Inflammatory macrophage treated with lipopolysaccharide for 4 hours (primary cell): Measurements from ENCODE around the gene ANKRD31.

Source experiments
- DNase-seq: peaks from one replicate; pipeline ENCODE4 v3.0.0-alpha.2; 2020

ANKRD31 gene

GRCh38 chr5:75057561-75057960 lies 179.1 kb downstream of the ANKRD31 start:
- no peak for DNase-seq

DNA sequence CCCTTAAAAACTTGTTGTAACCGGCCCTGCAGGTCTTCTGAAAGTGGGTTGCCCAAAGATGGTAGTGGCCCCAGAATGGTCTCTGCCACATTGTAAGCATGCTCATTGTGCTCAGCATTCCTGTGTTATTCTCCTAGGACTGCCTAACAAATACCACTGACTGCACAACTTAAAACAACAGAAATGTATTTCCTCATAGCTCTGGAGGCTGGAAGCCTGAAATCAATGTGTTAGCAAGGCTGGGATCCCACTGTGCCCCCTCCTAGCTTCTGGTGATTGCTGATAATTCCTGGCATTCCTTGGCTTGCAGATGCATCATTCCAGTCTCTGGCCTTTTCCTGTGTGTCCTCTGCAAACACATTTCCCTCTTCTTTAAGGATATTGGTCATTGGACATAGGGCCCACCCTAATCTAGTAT lies 180.9 kb downstream of the ANKRD31 start:
- DNase-seq: no peak

GRCh38 chr5:75054134-75054930 lies 182.3 kb downstream of the ANKRD31 start:
- DNase-seq: no peak

DNA sequence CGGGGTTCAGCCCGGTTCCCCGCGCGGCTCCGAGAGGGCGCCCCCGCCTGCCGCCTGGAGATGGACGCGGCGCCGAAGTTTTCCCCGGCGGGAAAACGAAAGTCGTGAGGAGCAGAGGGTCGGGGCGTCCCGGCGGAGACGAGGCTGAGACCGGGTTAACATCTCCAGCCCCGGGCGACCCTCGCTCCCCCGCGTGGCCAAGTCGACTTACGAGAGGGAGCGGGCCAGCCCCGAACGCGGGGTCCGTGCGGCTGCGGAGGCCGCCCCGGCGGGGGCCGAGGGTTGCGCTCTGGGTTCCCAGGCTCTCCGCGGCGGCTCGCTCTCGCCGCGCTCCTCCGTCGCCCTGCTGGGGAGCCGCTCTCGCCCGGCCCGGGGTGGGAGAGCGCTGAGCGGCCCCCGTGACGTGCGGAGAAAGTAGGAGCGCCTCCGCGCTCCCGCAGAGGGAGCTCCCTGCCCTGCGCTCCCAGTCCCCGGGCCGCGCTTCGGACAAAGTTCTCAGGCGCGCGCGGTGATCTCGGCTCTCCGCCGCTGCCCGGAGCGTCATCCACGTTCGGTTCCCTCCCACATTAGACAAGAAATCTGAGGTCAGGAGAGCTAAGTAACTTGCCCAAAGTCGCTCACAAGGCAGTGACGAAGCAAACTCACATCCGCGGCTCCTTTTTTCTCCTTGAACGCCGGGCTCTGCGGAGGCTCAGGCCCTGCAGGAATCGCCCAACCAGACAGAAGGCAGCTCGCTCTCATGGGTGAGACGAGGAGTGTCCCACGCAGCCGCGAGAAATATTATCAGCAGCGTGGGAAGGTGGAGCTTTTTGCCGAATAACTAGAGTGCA lies 183.2 kb downstream of the ANKRD31 start:
- peak; percentile 96 for DNase-seq

DNA sequence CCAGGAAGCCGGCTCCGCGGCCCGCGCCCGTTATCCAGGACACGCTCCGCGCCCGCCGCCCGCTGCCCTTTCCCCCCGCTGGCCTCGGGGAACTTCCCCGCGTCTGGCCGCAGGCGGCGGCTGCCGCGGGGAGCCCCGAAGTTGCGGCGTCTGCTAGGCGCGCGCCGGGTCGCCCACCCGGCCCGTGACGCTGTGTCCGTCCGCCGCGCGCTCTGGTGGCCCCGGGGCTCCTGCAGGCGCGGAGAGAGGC lies 183.7 kb downstream of the ANKRD31 start:
- DNase-seq: no peak

DNA sequence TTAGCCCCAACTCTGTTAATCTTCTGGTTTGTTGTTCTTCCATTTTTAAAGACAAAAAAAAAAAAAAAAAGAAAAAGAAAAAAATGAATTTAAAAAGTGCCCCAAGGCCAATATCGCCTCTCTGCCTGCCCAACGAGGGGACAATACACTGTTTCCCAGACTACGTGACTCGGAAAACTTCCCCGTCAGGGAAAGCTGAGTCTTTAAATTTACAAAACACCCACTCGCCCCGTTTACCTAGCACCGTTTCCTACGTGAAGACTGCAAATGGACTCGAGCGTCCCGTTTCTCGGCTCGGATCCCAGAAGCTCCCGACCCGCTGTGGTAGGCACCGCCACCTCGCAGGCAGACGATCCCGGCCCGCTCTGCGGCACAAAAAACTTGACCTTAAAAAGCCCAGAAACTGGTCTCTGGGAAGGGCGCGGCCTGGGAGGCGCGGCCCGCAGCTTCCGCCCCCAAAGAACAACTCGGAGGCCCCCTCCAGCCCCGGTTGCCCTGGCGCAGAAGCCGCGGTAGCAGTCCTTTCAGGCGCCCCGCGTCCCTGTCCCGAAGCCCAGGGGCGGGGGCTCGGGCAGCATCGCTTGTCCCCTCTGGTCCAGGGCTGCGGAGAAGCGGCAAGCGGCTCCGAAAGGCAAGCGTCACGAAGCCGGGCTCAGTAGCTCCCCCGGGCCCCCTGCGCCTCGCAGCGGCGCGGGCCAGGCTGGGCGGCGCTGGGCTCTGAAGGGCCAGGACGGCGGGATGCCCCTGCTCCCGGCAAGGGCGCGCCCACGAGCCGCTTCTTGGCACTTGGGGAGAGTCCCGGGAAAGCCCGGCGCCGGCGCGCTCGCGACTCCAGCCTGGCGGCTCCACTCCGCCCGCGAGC lies 184.3 kb downstream of the ANKRD31 start, which contains the start of gene GCNT4:
Gene GCNT4 (minus strand): TSS at position 367 of the 862 bp plus-strand sequence. CDS start 22,521 bp downstream, outside the sequence.
- DNase-seq: peak; percentile 89

DNA sequence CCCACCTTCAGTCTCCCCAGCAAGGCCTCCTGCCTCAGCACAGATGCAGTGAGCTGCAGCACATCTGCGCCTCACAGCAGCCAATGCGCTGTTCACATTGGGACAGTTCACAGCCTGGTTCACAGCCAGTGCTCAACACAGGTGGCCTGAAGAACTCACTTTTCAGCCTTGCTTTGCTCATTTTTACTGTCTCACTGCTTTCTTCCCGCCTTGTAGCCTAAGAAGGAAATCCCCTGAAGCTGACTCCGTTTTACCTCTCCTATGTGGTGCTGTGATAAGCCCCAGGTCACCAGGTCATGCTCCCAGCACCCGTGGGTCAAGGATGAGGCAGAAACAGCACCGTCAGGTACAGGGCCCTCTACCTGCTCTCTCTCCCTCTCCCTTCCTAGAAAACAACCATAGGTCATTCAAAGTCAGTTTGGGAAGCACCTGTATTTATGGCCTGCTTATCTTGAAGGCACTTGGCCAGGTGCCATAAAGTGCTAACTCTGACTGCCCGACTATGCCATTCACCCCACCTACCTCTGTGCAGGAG lies 185.4 kb downstream of the ANKRD31 start:
- no peak for DNase-seq

GRCh38 chr5:75050415-75050814 lies 186.3 kb downstream of the ANKRD31 start:
- DNase-seq: peak; percentile 26

- DNase-seq: peak; percentile 75
Measured at GRCh38 chr5:75049456-75050351, 187.0 kb downstream of the ANKRD31 start.

- peak; percentile 22 for DNase-seq
Measured at GRCh38 chr5:75048457-75048953, 188.2 kb downstream of the ANKRD31 start.

GRCh38 chr5:75047356-75047755 lies 189.3 kb downstream of the ANKRD31 start:
- no peak for DNase-seq

- DNase-seq: no peak
Measured at GRCh38 chr5:75046366-75047142, 190.1 kb downstream of the ANKRD31 start.

DNA sequence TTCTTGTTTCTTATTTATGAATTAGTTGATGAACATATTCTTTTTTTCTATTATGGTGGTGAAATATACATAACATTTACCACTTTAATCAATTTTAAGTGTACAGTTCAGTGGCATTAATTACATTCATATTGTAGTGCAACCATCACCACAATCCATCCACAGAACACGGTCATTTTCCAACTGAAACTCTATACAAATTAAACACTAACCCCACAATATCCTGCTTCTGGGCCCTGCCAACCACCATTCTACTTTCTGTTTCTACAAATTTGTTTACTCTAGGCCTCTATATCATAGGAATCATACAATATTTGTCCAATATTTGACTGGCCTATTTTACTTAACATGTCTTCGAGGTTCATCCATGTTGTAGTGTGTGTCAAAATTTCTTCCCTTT lies 191.6 kb downstream of the ANKRD31 start:
- DNase-seq: no peak

- DNase-seq: peak; percentile 81
Measured at GRCh38 chr5:75044406-75044805, 192.3 kb downstream of the ANKRD31 start.

- DNase-seq: no peak
Measured at GRCh38 chr5:75043633-75044264, 192.9 kb downstream of the ANKRD31 start.

DNA sequence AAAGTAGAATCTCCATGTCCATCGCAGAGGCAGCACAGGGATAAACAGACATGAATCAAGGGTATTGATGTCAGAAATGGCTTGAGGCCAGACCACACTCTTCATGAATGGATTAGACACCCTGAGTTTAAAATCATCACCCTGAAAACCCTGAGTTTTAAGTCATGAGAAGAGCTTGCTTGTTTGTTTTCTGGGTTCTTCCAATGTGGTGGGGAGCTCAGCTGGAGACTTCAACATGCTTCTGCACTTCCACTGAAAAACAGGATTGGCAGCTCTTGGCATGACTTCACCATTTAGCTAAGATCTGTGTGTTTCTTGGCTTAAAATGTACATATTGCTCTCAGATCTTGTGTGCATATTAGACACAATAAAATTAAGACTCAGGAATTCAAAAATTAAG lies 194.2 kb downstream of the ANKRD31 start:
- no peak for DNase-seq

- no peak for DNase-seq
Measured at GRCh38 chr5:75040973-75041372, 195.7 kb downstream of the ANKRD31 start.

DNA sequence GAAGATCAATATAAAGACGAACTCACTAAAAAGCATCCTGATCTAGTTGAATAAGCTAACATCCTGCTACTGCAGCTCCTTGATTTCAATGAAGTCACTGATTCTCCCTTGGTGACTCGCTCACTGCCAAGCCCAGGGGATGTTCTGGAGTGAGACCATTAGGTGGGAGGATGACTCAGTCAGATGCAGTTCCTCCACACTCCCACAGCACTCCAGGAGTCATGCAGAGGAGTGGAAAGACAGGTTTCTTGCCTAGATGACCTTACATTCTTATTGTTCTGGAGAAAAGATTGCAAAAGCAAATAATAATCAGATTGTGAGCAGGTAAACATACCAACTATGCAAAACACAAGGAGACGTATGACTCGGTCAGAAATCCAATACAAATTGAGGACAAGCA lies 199.6 kb downstream of the ANKRD31 start:
- DNase-seq: peak; percentile 62

DNA sequence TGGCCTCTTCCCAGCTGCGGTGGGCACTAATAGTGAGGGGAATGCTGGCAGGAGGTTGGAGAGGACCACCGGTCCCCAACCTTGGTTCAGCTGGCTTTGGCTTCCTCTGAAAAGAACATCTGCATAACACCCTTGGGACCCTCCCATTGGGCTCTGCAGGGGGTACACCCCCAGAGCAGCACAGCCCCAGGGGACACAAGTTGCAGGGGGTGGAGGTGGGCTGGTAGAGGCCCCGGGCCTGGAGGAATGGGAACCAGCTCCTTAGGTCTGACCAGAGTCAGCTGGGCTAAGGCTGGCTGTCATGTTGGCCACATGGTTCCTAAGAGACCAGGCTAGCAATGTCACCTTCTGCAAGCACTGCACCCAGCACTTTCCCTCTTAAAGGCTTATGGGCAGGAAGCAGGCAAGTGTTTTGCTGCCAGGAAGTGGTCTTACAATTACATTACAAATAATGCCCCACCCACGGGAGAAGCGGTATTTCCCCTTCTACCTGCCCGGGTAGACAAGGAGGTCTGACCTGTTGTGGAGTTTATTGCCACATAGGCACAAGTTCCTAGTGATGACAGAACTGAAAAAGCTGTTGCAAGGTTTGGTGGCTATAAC lies 202.4 kb downstream of the ANKRD31 start:
- no peak for DNase-seq

DNA sequence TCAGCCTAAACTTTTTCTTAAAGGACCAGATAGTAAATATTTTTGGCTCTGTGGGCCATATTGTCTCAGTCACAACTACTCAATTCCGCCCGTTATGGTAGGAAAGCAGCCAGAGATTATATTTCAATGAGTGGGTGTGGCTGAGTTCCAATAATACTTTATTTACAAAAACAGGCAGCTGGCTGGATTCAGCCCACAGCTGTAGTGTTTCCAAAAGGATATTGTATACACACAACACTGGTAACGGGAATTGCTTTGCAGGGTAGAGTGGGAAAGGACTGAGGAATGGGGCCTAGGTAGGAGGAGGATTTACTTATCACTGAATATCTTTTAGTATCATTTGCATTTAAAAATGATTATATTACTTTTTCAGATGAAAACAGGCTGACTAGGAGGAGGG lies 205.3 kb downstream of the ANKRD31 start:
- DNase-seq: no peak
